Measurements from ENCODE around the gene UBAC1. TPM values are rescaled to one million over a fixed set of nuclear protein-coding genes. Genes with fewer than 3 reads are reported as not detected.

UBAC1 gene
- total RNA-seq, 1 experiment from 2014 or later: 54.8 TPM

DNA sequence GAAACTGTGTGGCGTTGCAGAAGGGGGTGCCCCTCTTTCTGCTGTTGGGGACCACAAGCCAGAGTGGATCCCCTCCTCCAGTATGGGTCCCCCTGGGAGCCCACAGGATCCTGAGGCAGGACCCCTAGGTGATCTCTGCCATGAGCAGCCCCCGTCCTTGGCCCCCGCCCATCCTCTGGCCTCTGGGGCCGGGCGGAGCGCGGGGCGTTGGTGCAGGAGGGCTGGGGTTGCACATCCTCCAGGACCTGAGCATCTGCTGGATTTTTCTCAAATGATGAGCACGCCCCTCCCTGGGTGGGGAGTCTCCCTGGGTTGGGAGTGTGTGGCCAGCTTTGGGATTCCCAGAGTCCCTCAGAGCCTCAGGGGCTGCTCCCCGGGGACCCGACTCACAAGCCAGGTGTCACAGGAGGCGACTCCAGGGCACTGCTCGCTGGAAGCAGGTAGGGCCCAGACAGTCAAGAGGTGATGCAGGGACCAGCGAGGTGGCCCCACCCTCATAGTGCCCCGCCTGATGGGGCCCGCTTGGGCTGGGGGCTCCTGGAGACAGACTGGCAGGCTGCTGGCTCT lies 26.7 kb upstream of the UBAC1 start:
- ATAC-seq: no peak
- POLR2A ChIA-PET: no interaction called here
- Histone ChIP-seq H2AFZ (ENCODE audit: low read depth, low read length, poor library complexity, severe bottlenecking) (no peak overlapping the region), H3K9me3 (ENCODE audit: control insufficient read depth in 1 of 2, insufficient read depth in 1 of 2, low read depth in 1 of 2, low read length in 2 of 2) (no peaks in the 10 kb centered on the region), H3K79me2 (ENCODE audit: insufficient read depth, low read length) (no peaks in the 10 kb centered on the region), H3K9ac (ENCODE audit: low read length) (no peak overlapping the region), H3K9me2 (ENCODE audit: insufficient read depth) (no peaks in the 10 kb centered on the region), H3K4me2 (ENCODE audit: low read length) (no peak overlapping the region), H3K4me3 (replicated peaks in 1 of 2; ENCODE audit: low read depth in 1 of 2, low read length in 2 of 2) (no peak overlapping the region), H3K27me3 (ENCODE audit: insufficient read depth, low read length) (no peaks in the 10 kb centered on the region), H3K27ac (ENCODE audit: low read depth, low read length) (no peak overlapping the region), H3K36me3 (ENCODE audit: control insufficient read depth in 1 of 2, insufficient read depth in 2 of 2, low read length in 2 of 2) (no peaks in the 10 kb centered on the region), H3K4me1 (ENCODE audit: control insufficient read depth in 1 of 2, insufficient read depth in 2 of 2, low read length in 2 of 2) (peaks cover 8 to 18% of the 10 kb centered on the region in 2 experiments), H4K20me1 (ENCODE audit: insufficient read depth) (no peaks in the 10 kb centered on the region)
- RAD21 ChIA-PET (ENCODE audit: low non-redundant PET in 1 of 2, low total read pairs in 2 of 2, uncharacterized antibody in 2 of 2, unreplicated experiment in 2 of 2): no interaction called here
- intact Hi-C loops (cut with micrococcal nuclease): no loop called here
- TF ChIP-seq, protein P1, sequence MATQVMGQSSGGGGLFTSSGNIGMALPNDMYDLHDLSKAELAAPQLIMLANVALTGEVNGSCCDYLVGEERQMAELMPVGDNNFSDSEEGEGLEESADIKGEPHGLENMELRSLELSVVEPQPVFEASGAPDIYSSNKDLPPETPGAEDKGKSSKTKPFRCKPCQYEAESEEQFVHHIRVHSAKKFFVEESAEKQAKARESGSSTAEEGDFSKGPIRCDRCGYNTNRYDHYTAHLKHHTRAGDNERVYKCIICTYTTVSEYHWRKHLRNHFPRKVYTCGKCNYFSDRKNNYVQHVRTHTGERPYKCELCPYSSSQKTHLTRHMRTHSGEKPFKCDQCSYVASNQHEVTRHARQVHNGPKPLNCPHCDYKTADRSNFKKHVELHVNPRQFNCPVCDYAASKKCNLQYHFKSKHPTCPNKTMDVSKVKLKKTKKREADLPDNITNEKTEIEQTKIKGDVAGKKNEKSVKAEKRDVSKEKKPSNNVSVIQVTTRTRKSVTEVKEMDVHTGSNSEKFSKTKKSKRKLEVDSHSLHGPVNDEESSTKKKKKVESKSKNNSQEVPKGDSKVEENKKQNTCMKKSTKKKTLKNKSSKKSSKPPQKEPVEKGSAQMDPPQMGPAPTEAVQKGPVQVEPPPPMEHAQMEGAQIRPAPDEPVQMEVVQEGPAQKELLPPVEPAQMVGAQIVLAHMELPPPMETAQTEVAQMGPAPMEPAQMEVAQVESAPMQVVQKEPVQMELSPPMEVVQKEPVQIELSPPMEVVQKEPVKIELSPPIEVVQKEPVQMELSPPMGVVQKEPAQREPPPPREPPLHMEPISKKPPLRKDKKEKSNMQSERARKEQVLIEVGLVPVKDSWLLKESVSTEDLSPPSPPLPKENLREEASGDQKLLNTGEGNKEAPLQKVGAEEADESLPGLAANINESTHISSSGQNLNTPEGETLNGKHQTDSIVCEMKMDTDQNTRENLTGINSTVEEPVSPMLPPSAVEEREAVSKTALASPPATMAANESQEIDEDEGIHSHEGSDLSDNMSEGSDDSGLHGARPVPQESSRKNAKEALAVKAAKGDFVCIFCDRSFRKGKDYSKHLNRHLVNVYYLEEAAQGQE (IDR thresholded peaks at IDR 0.05; ENCODE audit: low read depth): no peak
- TF ChIP-seq FOSL1 (IDR thresholded peaks at IDR 0.05; ENCODE audit: low read depth) (no peak), EGR1 (IDR thresholded peaks at IDR 0.05; ENCODE audit: low read depth) (no peak), RAD21 (IDR thresholded peaks at IDR 0.05; ENCODE audit: low read depth) (no peak), SRF (IDR thresholded peaks at IDR 0.05; ENCODE audit: low read depth) (no peak), JUND (IDR thresholded peaks at IDR 0.05) (no peak), EZH2 (IDR thresholded peaks at IDR 0.05) (no peak), CBX3 (IDR thresholded peaks at IDR 0.05; ENCODE audit: low read depth) (no peak), SIN3A (IDR thresholded peaks at IDR 0.05; ENCODE audit: low read depth) (no peak), TCF7L2 (IDR thresholded peaks at IDR 0.05; ENCODE audit: borderline replicate concordance, extremely low read depth, insufficient read depth, insufficient read length) (no peak), ZFX (IDR thresholded peaks at IDR 0.05) (no peak), EZH2phosphoT487 (IDR thresholded peaks at IDR 0.05; ENCODE audit: borderline replicate concordance) (no peak), ELF1 (IDR thresholded peaks at IDR 0.05; ENCODE audit: borderline replicate concordance, low read depth) (no peak), CEBPB (IDR thresholded peaks at IDR 0.05; ENCODE audit: low read depth) (no peak), ZNF274 (IDR thresholded peaks at IDR 0.05; ENCODE audit: low read depth, low read length) (no peak)
- TF ChIP-seq, protein P2, sequence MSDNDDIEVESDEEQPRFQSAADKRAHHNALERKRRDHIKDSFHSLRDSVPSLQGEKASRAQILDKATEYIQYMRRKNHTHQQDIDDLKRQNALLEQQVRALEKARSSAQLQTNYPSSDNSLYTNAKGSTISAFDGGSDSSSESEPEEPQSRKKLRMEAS (IDR thresholded peaks at IDR 0.05): no peak
- TF ChIP-seq, protein P3, sequence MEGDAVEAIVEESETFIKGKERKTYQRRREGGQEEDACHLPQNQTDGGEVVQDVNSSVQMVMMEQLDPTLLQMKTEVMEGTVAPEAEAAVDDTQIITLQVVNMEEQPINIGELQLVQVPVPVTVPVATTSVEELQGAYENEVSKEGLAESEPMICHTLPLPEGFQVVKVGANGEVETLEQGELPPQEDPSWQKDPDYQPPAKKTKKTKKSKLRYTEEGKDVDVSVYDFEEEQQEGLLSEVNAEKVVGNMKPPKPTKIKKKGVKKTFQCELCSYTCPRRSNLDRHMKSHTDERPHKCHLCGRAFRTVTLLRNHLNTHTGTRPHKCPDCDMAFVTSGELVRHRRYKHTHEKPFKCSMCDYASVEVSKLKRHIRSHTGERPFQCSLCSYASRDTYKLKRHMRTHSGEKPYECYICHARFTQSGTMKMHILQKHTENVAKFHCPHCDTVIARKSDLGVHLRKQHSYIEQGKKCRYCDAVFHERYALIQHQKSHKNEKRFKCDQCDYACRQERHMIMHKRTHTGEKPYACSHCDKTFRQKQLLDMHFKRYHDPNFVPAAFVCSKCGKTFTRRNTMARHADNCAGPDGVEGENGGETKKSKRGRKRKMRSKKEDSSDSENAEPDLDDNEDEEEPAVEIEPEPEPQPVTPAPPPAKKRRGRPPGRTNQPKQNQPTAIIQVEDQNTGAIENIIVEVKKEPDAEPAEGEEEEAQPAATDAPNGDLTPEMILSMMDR (IDR thresholded peaks at IDR 0.05 in 2 of 3, conservative IDR thresholded peaks at IDR 0.05 in 1 of 3; ENCODE audit: borderline replicate concordance in 1 of 3, insufficient read depth in 1 of 3, low read depth in 2 of 3, low read length in 2 of 3): no peak
- TF ChIP-seq, protein P4, sequence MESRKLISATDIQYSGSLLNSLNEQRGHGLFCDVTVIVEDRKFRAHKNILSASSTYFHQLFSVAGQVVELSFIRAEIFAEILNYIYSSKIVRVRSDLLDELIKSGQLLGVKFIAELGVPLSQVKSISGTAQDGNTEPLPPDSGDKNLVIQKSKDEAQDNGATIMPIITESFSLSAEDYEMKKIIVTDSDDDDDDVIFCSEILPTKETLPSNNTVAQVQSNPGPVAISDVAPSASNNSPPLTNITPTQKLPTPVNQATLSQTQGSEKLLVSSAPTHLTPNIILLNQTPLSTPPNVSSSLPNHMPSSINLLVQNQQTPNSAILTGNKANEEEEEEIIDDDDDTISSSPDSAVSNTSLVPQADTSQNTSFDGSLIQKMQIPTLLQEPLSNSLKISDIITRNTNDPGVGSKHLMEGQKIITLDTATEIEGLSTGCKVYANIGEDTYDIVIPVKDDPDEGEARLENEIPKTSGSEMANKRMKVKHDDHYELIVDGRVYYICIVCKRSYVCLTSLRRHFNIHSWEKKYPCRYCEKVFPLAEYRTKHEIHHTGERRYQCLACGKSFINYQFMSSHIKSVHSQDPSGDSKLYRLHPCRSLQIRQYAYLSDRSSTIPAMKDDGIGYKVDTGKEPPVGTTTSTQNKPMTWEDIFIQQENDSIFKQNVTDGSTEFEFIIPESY (IDR thresholded peaks at IDR 0.05; ENCODE audit: extremely low read depth, insufficient replicate concordance, low read length): no peak
- TF ChIP-seq, protein P5, sequence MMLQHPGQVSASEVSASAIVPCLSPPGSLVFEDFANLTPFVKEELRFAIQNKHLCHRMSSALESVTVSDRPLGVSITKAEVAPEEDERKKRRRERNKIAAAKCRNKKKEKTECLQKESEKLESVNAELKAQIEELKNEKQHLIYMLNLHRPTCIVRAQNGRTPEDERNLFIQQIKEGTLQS (IDR thresholded peaks at IDR 0.05): no peak
- CTCF ChIA-PET: no interaction called here
- DNase-seq (ENCODE audit: low read depth, low spot score): no peak
- no TSS peak for BruUV-seq (replicated peaks)
